A549 treated with dexamethasone at 1 μM for 4 hours (cell line): Measurements from ENCODE around the gene PCDHGA3. TPM values are rescaled to one million over a fixed set of nuclear protein-coding genes. Genes with fewer than 3 reads are reported as not detected.

Experiments used
- total RNA-seq: library from RNA; stranded (reverse); fragments of 200-300 nt; extraction: Qiagen RNA extraction; gene quantifications from 5 replicates; pipeline ENCODE4 v1.2.3, GENCODE V29; 2022

The PCDHGA3 gene
- 0.02 to 0.05 TPM (median 0.03 TPM) in 4 of 5 replicates, not detected in the other for total RNA-seq

DNA sequence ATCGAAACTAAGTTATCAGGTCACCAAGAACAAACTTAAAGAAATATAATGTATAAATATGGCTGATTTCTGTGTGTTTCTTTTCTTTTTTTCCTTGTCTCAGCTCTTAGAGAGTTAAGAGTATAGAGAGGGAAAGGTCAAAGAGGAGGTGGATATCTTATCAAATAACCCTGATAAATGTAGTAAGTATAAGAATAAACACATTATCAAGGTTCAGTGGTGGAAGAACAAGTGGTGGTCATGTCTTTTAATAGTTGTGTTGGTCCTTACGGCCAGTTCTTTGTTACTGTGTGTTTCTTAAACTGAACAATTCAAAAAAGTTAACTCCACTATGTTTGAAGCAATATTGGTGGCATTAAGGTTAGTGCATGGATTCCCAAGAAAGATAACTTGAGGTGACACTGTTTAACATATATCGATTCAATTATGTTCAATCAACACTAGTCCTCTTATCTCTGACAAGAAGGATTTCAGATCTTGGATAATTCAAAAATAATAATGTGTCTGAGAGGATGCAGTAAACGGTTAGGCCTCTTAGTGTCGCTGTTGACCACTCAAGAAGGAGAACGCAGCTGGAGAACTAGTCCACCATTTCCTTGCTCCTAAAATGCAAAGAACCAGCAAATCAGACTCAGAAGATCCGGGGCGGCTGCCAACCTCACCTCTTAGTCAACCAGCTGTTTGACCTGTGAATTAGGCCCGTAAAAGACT is at the start of gene PCDHGA3:
TSS of gene PCDHGA3 (plus strand) at position 588 of the 711 bp plus-strand sequence. CDS start 205 bp downstream, outside the sequence.

DNA sequence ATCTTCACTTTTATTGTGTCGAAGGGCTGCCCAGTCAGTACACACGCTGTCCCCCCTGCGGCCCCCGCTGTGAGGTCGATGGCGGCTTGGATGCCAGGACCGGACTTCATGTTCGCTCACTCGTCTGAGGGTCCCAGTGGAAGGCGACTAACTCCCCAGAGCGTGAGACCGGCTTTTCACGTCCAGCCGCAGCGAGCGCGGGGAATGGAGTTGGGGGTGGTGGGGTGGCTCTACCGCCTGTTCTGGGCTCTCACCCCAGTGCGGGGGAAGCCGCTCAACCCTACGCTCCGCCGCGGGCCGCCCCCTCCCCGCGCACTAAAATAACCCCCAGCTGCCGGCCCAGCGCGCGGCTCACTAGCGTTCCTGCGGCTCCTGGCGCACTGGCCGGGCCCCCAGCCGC is 39.9 kb upstream of the PCDHGA3 start, which contains the start of gene SLC25A2:
TSS of gene SLC25A2 (minus strand) at position 294 of the 400 bp plus-strand sequence. CDS start at position 110, 184 bp downstream.

GRCh38 chr5:141320225-141321169 is 23.1 kb upstream of the PCDHGA3 start, which contains the start of gene TAF7:
Gene TAF7, minus strand, starts transcription at chr5:141320784. Its CDS starts 740 bp downstream, at chr5:141320044.

GRCh38 chr5:141330299-141331080 is 13.1 kb upstream of the PCDHGA3 start, which contains the start of gene PCDHGA1:
Gene PCDHGA1, plus strand, starts transcription at chr5:141330514.

DNA sequence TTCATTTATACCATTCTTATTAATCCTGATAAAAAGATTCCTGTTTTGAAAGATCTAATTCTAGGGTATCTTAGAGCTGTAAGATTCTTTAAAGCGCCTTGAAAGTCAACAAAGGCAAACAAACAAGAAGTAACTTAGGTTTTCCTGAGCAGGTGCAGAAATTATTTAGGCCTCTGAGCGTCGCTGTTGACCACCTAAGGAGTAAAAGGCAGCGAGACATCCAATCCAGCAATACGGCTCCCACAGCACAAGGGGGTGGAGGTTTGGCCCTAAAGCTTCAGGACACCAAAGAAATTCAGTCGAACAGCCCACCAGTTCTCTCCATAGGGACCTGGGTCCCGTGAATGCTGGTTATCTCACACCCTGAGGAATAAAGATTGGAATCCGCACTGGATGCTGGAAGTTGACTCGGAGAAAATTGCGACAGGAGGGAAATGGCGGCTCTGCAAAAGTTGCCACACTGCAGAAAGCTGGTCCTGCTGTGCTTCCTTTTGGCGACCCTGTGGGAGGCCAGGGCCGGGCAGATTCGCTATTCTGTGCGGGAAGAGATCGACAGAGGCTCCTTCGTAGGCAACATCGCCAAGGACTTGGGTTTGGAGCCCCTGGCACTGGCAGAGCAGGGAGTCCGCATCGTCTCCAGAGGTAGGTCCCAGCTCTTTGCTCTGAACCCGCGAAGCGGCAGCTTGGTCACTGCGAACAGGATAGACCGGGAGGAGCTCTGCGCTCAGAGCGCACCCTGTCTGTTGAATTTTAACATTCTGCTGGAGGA is 4.9 kb upstream of the PCDHGA3 start, which contains the start of gene PCDHGA2:
TSS of gene PCDHGA2 (plus strand) at position 223 of the 769 bp plus-strand sequence.

DNA sequence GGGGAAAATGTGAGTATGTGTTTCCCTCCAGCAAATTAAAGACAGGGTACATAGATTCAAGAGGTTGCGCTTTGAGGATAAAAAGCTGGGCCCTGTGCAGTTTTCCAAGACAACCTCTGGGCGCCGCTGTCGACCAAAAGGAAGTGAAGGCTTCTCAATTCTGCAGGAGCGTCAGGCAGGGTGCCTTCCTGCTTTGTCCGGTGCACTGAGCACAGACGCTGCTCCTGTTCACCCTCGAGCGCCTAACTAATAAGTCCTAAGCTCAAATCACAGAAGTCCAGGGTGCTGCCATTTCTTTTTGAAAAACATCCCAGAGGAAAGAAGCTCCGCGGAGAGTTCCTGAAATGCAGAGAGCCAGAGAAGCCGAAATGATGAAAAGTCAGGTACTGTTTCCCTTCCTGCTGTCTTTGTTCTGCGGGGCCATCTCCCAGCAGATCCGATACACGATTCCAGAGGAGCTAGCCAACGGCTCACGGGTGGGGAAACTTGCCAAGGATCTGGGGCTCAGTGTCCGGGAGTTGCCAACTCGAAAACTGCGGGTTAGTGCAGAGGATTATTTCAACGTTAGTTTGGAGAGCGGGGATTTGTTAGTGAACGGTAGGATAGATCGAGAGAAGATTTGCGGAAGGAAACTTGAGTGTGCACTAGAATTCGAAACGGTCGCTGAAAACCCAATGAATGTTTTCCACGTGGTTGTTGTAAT is 6.4 kb downstream of the PCDHGA3 start, which contains the start of gene PCDHGB1:
TSS of gene PCDHGB1 (plus strand) at position 183 of the 703 bp plus-strand sequence. CDS start at position 345, 162 bp downstream.

GRCh38 chr5:141354900-141355469 is 11.4 kb downstream of the PCDHGA3 start, which contains the start of gene PCDHGA4:
Gene PCDHGA4, plus strand, starts transcription at chr5:141355021. Its CDS starts 87 bp downstream, at chr5:141355108.

GRCh38 chr5:141359790-141360426 is 16.3 kb downstream of the PCDHGA3 start, which contains the start of gene PCDHGB2:
Gene PCDHGB2, plus strand, starts transcription at chr5:141359994. Its CDS starts 142 bp downstream, at chr5:141360136.

GRCh38 chr5:141363952-141364660 is 20.5 kb downstream of the PCDHGA3 start, which contains the start of gene PCDHGA5:
Gene PCDHGA5, plus strand, starts transcription at chr5:141364162. Its CDS starts 169 bp downstream, at chr5:141364331.

DNA sequence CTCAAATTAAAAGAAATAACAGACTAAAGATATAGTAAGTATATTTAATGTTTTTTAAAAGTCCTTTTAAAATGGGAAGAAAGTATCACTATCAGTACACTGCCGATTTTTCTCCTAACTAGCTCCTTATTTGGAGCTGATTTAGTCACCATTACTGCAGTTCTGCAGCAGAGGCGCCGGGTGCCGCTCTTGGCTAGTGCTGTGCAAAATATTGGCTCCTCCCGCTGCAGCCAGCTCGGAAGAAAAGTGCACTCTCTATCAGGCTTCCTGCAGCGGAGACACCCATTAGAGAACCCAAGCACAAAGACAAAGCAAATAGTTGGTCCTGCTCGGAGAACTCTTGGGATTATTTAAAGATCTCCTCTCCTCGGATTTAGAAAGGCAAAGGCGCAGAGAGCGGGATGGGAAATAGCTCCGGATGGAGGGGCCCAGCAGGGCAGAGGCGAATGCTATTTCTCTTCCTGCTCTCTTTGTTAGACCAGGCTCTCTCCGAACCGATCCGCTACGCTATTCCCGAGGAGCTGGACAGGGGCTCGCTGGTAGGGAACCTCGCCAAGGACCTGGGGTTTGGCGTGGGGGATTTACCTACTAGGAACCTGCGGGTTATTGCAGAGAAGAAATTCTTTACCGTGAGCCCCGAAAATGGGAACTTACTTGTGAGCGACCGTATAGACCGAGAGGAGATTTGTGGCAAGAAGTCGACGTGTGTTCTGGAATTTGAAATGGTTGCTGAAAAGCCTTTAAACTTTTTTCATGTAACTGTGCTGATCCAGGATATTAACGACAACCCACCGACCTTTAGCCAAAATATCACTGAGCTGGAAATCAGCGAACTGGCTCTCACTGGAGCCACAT is 26.6 kb downstream of the PCDHGA3 start, which contains the start of gene PCDHGB3:
TSS of gene PCDHGB3 (plus strand) at position 249 of the 855 bp plus-strand sequence. CDS start at position 402, 153 bp downstream.

DNA sequence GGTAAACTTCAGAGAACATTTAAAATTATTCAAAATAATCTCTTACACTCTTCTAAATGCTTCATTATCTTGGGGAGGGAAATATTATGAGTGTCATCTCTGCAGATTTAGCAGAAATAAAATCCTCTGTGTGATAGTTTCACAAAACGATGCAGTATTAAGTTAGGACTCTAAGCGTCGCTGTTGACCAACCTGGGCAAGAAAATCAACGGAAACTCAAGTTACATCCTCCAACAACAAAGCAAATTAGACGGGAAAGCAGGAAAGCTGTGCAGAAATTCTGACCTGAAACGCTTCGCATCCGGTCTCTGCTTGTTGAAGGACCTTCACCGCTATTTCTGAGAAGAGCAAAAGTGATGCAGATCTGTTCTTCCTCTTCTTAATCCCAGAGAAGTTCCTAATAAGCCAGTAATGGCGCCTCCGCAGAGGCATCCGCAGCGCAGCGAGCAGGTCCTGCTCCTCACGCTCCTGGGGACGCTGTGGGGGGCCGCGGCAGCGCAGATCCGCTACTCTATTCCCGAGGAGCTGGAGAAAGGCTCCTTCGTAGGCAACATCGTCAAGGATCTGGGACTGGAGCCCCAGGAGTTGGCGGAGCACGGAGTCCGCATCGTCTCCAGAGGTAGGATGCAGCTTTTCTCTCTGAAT is 30.2 kb downstream of the PCDHGA3 start, which contains the start of gene PCDHGA6:
TSS of gene PCDHGA6 (plus strand) at position 219 of the 645 bp plus-strand sequence. CDS start at position 412, 193 bp downstream.

DNA sequence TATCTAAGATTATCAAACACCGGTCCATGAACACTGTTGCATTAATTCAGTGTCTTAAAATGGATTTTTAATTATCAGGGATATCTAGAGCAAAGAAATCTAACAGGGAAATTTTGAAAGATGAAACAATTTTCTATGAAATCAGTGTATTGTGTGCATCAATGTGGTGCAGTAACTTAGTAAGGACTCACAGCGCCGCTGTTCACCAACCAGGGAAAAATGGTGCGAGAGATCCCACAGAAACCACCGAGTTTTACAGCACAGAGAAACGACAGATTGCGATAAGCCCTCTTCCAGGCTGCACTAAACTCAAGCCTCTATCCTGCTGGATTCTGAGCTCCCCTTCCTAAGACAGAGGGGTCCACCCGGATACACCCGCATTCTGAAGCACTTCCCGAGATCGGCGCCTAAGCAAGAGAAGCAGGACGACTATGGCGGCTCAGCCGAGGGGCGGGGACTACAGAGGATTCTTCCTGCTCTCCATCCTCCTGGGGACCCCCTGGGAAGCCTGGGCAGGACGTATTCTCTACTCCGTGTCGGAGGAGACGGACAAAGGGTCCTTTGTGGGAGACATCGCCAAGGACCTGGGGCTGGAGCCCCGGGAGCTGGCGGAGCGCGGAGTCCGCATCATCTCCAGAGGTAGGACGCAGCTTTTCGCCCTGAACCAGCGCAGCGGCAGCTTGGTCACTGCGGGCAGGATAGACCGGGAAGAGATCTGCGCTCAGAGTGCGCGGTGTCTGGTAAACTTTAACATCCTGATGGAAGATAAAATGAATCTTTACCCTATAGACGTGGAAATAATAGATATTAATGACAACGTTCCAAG is 39.1 kb downstream of the PCDHGA3 start, which contains the start of gene PCDHGA7:
TSS of gene PCDHGA7 (plus strand) at position 274 of the 826 bp plus-strand sequence. CDS start at position 432, 158 bp downstream.

DNA sequence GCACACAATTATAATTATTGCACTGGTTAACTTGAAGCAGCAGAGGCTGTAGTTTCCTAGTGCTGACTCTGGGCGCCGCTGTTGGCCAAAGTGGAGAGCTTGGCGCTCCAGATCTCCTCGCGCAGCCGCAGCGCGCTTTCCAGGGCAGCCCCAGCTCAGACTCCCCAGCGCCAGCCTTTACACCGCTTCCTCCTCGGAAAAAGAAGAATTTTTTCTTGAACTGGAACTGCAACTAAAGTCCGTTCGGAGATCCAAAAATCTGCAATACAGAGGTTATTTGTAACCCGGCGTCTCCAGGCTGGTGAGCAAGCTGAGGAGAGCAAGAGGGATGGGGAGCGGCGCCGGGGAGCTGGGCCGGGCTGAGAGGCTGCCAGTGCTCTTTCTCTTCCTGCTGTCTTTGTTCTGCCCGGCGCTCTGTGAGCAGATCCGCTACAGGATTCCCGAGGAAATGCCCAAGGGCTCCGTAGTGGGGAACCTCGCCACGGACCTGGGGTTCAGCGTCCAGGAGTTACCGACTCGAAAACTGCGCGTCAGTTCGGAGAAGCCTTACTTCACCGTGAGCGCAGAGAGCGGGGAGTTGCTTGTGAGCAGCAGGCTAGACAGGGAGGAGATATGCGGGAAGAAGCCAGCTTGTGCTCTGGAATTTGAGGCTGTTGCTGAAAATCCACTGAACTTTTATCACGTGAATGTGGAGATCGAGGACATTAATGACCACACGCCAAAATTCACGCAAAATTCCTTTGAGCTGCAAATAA is 44.1 kb downstream of the PCDHGA3 start, which contains the start of gene PCDHGB4:
TSS of gene PCDHGB4 (plus strand) at position 142 of the 755 bp plus-strand sequence. CDS start at position 329, 187 bp downstream.

GRCh38 chr5:141392429-141393198 is 49.0 kb downstream of the PCDHGA3 start, which contains the start of gene PCDHGA8:
Gene PCDHGA8, plus strand, starts transcription at chr5:141392633. Its CDS starts 181 bp downstream, at chr5:141392814.

